ENCODE results near the gene ELF1.
"Not testable (repeated sequence)": the region's sequence is repeated elsewhere in the genome, so short reads cannot be mapped to it uniquely, and the experiment has no call there.

ELF1 gene

GRCh38 chr13:40929883-40930282 lies 89.2 kb downstream of the ELF1 start:
- not testable (repeated sequence) for DNase-seq

GRCh38 chr13:40928980-40929379 lies 90.1 kb downstream of the ELF1 start:
- DNase-seq = no peak

GRCh38 chr13:40927929-40928328 lies 91.2 kb downstream of the ELF1 start:
- DNase-seq = no peak

- DNase-seq = no peak
Measured at GRCh38 chr13:40923867-40924266, 95.2 kb downstream of the ELF1 start.

GRCh38 chr13:40922437-40923040 lies 96.6 kb downstream of the ELF1 start:
- DNase-seq = no peak

GRCh38 chr13:40920826-40921225 lies 98.3 kb downstream of the ELF1 start:
- no peak for DNase-seq

GRCh38 chr13:40919901-40920300 lies 99.2 kb downstream of the ELF1 start:
- DNase-seq = not testable (repeated sequence)

GRCh38 chr13:40916207-40916998 lies 102.7 kb downstream of the ELF1 start:
- no peak for DNase-seq

GRCh38 chr13:40914863-40915262 lies 104.3 kb downstream of the ELF1 start:
- DNase-seq = not testable (repeated sequence)

- no peak for DNase-seq
Measured at GRCh38 chr13:40911341-40911740, 107.8 kb downstream of the ELF1 start.

GRCh38 chr13:40910324-40911050 lies 108.6 kb downstream of the ELF1 start:
- DNase-seq = no peak

- not testable (repeated sequence) for DNase-seq
Measured at GRCh38 chr13:40909541-40910200, 109.4 kb downstream of the ELF1 start.

- DNase-seq = no peak
Measured at GRCh38 chr13:40908546-40908945, 110.6 kb downstream of the ELF1 start.

- not testable (repeated sequence) for DNase-seq
Measured at GRCh38 chr13:40901032-40901431, 118.1 kb downstream of the ELF1 start.

- DNase-seq = not testable (repeated sequence)
Measured at GRCh38 chr13:40900568-40900967, 118.5 kb downstream of the ELF1 start.

- no peak for DNase-seq
Measured at GRCh38 chr13:40897053-40897452, 122.1 kb downstream of the ELF1 start.

GRCh38 chr13:40895227-40896184 lies 123.6 kb downstream of the ELF1 start:
- no peak for DNase-seq

- DNase-seq = not testable (repeated sequence)
Measured at GRCh38 chr13:40893573-40893972, 125.5 kb downstream of the ELF1 start.

GRCh38 chr13:40886017-40886416 lies 133.1 kb downstream of the ELF1 start:
- no peak for DNase-seq

GRCh38 chr13:40884175-40884574 lies 134.9 kb downstream of the ELF1 start:
- DNase-seq = not testable (repeated sequence)

Data from SHP77 treated with DMSO at 0.1 percent for 48 hours (cell line).